ENCODE measurements around the gene CCDC50.

CCDC50 gene

DNA sequence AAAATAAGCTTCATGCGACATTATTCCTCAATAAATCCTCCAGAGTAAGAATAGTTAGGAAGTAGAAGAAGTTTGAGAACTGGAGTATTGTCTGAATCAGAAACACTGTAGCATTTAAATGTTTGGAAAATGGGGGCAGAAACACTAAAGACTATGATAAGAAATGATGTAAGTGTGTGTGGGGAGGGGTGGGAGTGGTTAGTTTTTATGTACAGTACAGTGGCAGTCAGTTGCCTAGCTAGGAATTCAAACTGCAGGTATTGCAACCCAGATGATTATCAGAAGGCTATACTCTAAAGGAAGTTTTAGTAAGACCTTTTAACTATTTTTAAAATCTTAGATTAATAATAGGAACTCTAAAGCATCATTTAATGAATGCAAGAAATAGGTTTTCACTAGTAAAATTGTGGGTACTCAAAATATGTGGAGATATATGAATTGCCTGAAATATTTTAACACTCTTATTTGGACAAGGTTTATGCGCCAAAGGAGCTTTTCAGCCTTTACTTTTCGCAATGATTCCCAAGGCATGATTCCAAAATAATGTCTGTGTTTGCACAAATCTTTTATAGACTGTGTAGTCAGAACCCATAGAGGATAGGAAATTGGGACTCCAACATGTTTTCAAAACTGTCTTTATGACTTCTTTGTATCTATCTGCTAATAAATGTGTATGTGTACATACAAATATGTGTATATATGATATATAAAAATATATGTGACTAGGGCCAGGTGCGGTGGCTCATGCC, 8.0 kb upstream of the CCDC50 start:
- DNase-seq: no peak

DNA sequence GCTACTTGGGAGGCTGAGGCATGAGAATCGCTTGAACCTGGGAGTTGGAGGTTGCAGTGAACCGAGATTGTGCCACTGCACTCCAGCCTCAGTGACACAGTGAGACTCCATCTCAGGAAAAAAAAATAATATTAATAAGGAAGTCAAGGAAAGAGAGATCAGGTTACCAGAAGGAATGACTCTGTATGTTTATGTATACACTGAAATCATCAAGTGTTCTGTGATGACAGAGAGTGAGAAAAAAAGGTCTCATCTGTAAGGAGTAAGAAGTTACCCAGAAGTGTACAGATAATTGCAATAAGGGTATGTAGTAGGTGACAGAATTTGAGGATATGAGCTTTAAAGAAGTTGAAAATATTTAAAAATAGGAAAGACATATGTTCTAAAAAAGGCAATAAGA, 4.3 kb upstream of the CCDC50 start:
- DNase-seq: no peak

DNA sequence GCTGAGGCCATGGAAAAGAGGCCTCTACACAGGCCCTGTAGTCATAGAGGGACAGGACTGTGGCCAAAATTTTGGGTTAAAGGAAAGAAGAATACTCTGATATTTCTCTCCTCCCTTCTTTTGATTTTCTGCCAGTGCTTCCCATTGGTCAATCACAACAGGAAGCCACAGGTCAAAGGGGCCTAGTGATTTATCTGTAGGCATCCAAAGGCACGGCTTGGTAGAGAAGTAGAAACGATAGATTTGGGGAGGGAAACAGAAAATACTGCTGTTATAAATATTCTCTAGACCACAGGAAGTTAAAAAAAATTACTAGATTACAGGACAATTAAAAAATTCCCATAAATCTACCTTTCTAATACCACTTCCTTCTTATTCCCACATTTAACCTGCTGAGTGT, 1.7 kb upstream of the CCDC50 start:
- DNase-seq: no peak

DNA sequence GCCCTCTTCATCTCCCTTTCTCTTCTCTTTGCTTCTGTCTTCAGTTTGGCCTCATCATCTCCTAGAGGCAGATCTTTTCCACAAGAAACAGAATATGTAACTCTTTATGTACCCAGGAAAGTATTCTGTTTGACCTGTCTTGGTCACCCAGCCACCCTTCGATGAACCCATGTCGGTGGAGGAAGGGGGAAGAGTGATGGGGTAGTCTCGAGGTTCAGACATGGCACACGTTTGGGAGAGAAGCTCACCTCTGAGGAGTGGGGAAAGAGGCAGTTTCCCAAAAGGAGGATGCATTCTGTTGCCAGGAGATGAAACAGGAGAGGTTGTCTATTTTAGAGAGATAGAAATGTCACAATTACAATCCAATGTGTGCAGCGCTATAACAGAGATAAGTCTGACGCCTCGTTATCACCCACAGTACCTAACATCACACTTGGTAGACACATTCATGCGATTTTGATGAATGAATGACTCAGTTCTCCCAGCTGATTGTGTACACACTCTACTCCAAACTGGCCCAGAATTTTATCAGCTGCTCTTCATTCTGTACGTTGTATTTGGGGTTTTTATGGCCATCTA, 722 bp upstream of the CCDC50 start:
- DNase-seq: no peak

DNA sequence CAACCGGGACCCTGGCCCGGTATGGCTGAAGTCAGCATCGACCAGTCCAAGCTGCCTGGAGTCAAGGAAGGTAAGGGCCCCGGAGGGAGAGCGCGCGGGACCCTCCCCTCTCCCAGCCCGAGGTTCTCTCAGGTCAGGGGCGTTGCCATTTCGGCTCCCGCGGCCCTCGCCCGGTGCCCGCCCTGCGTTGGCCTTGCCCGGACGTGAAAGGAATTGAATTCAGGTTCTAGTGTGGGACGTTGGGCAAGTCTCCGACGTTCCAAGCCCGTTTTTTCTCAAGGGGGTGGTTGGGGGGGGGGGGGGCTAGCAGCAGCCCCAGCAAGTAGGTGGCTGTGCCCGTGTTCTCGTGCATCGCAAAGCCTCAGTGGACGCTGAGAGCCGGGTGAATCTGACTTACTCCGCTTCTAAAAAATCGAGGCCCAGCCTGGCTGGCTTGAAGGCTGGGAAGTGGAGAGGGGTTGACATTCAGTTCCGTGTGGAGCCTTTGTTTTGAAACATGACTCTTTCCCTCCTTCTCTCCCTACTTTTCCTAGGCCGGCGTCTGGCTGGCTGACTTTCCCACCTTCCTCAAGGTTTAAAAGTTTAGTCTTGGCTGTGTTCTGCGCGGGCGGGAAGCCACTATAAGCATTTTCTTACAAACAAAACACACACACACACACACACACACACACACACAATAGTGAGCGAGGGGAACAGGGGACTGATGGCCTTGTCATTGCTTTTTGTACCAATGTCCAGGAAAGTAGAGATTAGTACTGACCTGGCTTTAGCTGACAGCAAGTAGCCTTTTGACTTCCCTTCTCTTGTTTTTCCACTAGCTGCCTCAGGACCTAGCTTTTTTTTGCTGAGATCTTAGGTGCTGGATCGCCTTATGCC, 698 bp downstream of the CCDC50 start, which contains the start of gene UTS2B:
Gene UTS2B (minus strand): TSS at position 873 of the 876 bp plus-strand sequence. CDS start 48,337 bp downstream, outside the sequence.
- DNase-seq: no peak

DNA sequence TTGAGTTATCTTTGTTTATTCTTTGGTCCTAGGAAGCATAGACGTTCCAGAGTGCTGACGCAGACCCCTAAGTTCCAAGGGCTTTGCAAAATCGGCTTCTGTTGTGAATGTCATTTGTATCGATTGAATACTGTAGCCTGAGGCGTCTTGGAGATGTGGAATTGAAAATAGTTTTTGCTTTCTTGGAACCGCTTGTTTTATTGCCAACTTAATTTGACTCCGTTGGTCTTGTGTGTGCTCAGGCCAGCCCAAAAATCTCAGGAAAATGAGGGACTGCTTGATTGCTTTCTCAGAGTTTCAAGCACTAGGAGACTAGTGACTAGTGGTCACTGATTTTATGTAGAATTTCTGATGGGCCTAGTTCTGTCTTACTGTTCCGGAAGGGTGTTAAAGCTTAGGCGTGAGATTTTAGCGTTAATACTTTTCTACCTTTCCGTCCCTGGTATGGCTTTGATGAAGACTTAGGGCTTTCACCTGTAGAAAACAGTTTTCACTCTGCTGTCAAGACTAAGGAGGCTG, 1.4 kb downstream of the CCDC50 start:
- DNase-seq: no peak

DNA sequence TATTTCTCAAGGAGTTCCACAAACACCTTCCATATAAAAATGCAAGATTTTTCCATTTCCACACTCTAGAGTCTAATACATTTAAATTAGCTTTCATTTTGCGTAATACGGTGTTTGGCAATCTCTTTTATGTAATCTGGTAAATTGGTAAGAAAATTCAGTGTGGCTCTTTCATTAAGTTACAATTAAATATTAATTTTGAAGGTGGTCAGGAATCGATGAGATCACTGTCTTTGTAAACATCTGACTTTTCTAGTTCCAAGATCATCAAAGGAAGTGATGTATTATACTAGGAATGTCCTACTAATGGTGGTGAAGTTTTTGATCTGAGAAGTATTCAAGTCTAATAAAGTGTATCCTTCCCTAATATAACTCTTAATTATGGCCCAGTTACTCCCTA, 2.2 kb downstream of the CCDC50 start:
- DNase-seq: no peak

DNA sequence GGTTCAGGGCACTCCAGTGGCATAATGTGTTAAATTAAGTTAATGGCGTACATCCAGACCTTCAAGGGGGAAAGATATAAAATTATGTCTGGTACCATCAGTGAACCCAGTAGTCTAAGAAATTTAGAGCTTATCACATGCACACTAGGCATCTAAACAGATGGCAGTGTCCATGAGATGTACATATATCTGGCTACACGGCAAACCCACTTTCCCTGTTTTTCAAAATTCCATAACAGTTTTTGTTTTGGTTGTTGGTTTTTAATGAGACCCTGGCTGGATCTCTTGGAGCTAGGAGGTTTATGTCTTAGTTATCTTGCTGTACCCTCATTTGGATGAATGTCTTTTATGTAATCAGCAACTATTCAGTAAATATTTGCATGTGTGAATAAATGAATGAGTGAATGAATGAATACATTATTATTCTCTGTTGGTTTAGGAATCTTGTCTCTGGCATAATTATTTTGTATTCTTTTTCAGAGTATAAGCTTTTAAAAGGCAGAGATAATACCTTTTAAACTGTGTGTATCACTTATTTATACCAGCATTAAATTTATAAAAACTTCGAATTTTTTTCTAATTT, 4.2 kb downstream of the CCDC50 start:
- DNase-seq: no peak

DNA sequence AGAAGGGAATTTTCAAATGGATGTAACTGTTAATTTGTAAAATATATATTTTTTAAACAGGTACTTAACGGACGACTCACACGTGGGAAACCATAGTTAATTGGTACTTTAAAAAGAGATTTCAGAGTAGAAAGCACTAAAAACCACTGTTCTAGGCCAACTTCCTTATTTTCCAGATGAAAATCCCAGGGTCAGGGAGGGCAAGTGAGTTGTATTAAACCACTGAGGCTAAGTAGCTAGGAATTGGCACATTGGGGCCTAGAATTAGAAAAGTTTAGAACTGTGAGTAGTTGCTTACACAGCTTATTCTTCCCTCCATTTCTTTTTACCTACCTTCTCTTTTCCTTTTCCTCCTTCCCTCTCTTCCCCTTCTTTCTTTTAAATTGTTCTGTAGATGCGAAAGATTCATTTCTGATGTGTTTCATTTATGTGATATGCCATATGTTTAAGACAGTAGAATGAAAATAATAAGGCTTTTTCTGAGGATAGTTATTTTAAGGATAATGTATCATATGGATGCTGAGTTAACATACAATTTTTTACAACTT, 5.2 kb downstream of the CCDC50 start:
- DNase-seq: no peak

DNA sequence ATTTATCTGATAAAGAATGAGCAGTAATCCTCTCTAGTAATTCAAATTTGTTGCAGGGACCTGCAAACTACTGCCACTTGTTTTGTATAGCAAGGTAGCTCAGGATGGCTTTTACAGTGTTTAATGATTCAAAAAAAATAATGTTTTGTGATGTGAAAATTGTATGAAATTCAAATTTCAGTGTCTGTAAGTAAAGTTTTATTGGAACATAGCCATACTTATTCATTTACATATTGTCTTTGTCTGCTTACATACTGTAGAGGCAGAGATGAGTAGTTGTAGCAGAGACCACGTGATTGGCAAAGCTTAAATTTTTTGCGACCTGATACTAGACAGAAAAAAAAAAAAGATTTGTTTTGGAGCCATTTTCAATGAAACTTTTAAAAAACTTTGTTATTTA, 7.6 kb downstream of the CCDC50 start:
- no peak for DNase-seq

DNA sequence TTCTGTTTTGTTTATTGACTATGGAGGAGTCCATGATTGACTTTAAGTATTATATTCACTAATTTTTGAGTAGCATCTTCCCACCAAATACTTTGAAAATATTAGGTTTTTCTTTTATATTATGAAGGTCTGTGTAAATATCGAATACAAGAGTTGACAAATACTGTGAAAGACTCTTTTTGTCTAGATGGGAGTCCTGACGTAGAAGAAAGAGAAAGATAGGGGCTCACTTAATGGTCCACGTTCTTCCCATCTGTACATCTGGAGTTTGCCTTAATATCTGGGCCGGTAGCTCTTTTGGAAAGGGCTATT, 8.9 kb downstream of the CCDC50 start:
- no peak for DNase-seq

DNA sequence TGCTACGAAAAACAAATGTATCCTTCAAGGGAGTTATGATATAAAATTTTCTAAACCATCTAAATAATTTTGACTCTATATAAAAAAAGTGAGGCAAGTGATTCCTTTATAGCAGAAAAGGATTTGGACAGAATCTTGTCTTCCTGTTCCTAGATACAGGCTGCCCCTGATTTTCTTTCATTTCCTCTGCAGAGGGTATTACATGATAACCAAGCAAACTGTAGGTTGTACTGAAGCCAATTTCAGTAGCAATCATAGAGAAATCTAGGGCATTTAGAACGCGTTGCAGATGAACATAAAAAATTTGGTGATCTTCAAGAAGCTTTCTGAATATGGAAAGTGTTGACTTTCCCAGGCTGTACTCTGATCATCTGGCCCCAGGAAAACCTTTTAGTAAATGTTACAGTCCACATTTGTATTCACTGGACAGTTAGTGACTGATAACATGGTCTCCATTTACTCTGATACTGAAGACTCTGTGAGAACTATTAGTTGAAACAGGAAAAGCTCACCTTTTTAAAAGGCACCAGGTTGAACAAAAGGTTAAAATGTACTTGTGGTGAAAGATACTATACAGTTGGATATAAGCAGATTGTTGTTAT, 10.2 kb downstream of the CCDC50 start:
- DNase-seq: no peak

DNA sequence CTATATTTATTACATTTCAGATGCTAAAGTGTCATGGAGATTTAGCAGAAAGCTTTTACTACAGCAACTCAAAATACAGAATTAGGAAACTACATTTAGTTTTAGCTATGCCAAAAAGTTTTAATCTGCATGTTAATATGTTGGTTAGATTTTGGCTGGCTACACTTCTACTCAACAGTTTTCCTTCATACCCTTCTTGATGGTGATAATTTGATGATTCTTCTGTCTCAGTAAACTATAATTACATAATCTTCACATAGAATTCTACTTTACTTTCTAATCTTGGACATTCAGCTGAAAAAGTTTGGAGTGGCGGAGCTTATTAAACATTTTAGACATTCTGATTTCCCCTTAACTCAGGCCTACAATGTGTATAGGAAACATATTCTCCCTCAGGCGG, 11.2 kb downstream of the CCDC50 start:
- DNase-seq: no peak

DNA sequence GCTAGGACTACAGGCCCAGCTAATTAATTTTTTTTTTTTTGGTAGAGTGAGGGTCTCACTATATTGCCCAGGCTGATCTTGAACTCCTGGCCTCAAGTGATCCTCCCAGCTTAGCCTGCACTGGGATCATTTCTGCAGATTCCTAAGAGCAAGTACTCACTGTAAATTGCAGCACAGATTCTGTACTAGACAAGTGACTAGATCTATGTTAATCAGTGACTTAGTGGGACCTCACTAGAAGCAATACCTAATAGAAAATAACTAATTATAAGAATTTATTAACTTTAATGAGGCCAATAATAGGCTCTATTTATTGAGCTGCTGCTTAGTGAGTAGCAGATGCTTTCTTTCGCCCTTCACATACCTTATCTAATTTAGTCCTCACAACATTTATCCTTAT, 11.8 kb downstream of the CCDC50 start:
- no peak for DNase-seq

DNA sequence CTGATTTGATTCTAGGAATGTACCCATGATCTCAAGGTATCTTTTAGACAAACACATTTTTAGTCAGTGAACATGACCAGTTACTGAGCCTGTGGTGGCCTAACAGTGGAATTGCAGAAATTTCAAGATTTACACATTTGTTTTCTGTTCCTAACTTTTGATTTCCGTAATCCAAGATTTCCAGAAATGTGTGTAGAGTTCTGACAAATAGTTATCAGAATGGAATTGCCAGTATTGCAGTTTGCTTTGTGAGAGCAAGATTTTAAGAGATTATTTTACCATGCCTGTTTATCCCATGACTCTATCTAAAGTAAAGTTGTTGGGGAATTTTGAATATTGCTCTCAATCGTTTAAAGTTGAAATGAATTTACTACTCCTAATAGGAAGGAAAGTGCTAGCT, 12.8 kb downstream of the CCDC50 start:
- no peak for DNase-seq

DNA sequence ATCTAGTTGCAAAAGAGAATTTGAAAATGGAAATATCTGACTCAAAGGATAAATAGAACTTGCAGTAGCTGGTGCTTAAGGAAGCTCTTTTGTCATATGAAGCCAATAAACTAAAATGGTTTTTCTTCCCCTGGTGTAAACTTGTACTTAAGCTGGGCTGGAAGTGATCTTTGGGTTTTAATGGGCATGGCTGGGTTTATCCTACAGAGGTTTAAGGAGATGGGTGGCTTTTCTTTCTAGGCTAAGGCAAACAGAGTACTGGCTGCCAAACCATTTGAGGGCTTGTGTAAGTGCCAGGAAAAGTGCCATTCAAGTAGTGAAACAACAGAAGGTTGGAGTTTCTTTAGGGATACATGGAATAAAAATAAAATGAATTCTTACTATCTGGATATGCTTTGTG, 13.2 kb downstream of the CCDC50 start:
- DNase-seq: no peak

DNA sequence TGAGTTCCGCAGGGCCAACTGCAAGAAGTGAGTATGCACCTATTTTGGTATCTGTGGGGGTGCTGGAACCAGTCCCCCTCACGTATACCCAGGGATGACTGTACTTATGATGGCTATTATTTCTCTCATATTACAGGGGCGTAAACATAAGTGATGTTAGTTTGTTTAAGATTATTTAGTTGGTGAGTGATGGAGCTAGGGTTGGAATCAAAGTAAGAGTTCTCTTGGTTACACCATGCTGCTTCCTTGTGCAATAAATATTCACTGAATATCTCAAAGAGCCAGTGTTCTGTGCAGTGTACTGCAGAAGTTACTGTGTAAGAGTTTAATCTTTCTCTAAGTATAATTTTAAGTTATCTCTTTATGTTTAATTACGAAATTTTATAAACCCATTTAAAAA, 13.9 kb downstream of the CCDC50 start:
- no peak for DNase-seq

DNA sequence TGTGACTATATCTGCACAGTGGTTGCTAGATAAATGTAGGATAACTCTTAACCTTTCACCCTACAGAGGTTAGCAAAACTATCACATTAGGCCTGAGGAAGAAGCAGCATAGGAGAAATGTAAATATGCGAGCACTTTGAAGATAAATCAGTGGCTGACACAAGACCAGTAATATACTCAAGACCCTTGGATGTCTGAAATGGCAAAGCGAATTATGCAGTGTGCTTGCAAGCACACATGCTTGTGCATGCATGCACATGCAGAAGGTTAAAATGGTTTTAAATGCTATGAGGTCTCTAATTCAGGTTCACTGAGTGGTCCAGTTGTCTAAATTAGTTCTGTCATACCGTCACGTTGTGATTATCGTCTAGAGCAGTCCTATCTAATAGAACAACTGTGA, 14.7 kb downstream of the CCDC50 start:
- no peak for DNase-seq

DNA sequence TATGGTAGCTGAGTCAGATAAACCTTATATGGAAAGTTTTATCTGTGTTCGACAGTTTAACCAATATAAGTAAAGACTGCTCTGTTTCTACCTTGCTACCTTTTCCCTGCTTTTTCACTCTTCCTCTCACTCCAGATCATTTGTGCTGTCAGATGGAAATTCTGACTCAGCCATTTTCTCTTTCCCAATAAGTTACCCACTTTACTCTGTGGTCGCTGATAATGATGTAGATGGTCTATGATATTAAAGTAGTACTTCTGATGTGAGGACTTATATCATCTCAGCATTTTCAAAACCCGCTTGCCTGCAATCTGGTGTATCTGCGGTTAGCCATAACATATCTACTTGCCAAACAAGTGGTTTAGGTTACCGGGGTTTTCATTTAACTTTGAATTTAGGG, 16.1 kb downstream of the CCDC50 start:
- no peak for DNase-seq

DNA sequence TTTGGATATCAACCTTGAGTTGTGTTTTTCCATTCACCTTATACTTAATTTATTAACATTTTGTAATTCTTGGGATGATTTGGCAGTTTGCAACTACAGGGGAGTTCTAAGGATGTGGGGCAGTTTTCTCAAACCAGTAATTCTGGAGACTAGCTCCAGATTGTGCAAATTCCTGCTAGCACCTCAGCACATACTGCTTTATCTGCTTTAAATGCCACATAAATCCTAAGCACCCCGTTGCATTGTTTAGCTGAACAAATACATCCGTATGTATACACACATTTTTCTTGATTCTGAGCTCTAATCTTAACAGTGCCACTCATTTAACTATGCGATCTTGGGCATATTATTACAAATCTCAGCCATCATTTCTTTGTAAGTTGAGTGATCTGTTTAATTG, 18.0 kb downstream of the CCDC50 start:
- no peak for DNase-seq

DNA sequence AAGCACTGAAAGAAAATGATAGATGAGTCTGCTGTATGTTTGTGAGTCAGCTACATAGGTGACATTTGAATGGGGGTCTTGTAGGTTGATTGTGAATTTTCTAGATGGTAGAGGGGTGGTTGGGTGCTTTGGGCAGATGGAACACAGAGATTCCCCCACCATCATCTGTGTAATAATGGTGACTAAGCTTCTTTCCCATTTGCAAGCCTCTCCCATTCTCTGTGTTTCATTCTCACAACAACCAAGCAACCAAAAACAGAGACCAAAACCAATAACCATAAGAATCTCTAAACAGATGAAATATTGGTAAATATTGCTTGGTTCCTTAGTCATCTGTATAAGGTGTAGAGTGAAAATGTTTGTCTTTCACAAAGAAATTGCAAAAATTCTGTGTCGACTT, 18.9 kb downstream of the CCDC50 start:
- no peak for DNase-seq

DNA sequence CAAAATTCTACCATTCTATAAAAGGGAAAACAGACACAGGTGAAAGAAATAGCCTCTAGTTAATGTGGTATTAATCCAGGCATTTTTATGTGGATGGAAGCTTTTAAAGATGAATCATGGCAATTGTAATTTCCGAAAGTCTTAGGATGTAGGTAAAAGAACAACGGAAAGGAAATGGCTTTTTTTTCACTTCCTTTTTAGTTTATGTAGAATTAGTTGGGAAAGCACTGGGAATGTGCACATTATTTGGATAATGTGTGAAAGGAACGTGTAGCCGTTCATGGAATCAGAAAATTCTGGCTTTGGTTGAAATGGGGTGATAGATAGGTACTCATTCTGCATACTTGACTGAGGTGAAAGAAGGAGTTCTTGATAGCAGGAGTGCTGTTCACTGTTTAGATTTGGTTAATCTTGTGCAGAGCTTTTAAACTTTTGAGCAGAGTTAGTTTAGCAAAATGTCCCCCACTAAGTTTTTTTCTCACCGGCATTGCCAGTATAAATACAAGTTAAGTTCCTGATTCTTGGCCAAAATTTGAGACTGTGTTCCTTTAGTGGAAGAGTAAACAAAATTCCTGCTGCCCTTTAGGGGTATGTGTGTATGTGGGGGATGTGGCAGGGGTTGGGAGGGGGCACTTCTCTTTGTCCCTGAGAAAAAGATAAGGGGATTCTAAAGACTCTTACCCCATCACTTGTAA, 21.3 kb downstream of the CCDC50 start:
- DNase-seq: no peak
